Caco-2 (cell line): Measurements from ENCODE around the gene SEMA3F. TPM values are rescaled to one million over a fixed set of nuclear protein-coding genes. Genes with fewer than 3 reads are reported as not detected.

ENCODE experiments used
- BruUV-seq: library from RNA; stranded (reverse); fragments of 400-500 nt; replicated peaks from 2 replicates; lab custom pipeline; 2021; lab: Mats Ljungman, UMichigan
- CTCF ChIA-PET: fragments of 300-600 bp; sonication (Branson Sonifier 250); formaldehyde crosslinking; loops from one replicate; lab custom pipeline; 2022; ENCODE audit warnings: antibody characterized with exemption; lab: Charles Lee
- POLR2A ChIA-PET: fragments of 300-600 bp; sonication (Branson Sonifier 250); formaldehyde crosslinking; loops from one replicate; lab custom pipeline; 2022; ENCODE audit warnings: antibody characterized with exemption; lab: Charles Lee
- DNase-seq, 2 experiments: peaks; one replicate each; pipeline versions ENCODE4 v3.0.0 to v3.0.0-alpha.2; 2020 to 2022
- H3K27me3 ChIP-seq: replicated peaks from 2 replicates; pipeline ENCODE4 v1.6.0; 2011; ENCODE audit warnings: low read length; ENCODE audit not compliant: control insufficient read depth, insufficient read depth
- H3K36me3 ChIP-seq: 2 replicates; pipeline ENCODE4 v1.5.1; 2011; ENCODE audit warnings: low read length; ENCODE audit not compliant: control insufficient read depth, insufficient read depth
- H3K4me1 ChIP-seq: fragments of 250-450 bp; sonication (Bioruptor Pico); 2 replicates; pipeline ENCODE4 v1.5.1; 2020; ENCODE audit warnings: mild to moderate bottlenecking
- H3K4me3 ChIP-seq: 2 replicates; pipeline ENCODE4 v1.5.1; 2011; ENCODE audit warnings: low read depth, mild to moderate bottlenecking, control low read depth, low read length
- H3K9me3 ChIP-seq: fragments of 250-450 bp; sonication (Bioruptor Pico); 2 replicates; pipeline ENCODE4 v1.5.1; 2020; ENCODE audit warnings: mild to moderate bottlenecking, moderate library complexity
- H3K27ac Mint-ChIP-seq: one replicate; pipeline ENCODE4 v1.8.0; 2022; ENCODE audit warnings: mixed read lengths; ENCODE audit not compliant: unreplicated experiment
- H3K27me3 Mint-ChIP-seq: one replicate; pipeline ENCODE4 v1.8.0; 2022; ENCODE audit warnings: mixed read lengths; ENCODE audit not compliant: insufficient read depth, unreplicated experiment
- H3K36me3 Mint-ChIP-seq: one replicate; pipeline ENCODE4 v1.8.0; 2022; ENCODE audit warnings: mild to moderate bottlenecking, mixed read lengths; ENCODE audit not compliant: insufficient read depth, unreplicated experiment
- H3K4me1 Mint-ChIP-seq: one replicate; pipeline ENCODE4 v1.8.0; 2022; ENCODE audit warnings: low read depth, mixed read lengths; ENCODE audit not compliant: unreplicated experiment
- H3K4me3 Mint-ChIP-seq: one replicate; pipeline ENCODE4 v1.8.0; 2022; ENCODE audit warnings: mild to moderate bottlenecking, moderate library complexity, mixed read lengths; ENCODE audit not compliant: unreplicated experiment
- H3K9me3 Mint-ChIP-seq: one replicate; pipeline ENCODE4 v1.8.0; 2022; ENCODE audit warnings: mixed read lengths; ENCODE audit not compliant: unreplicated experiment
- CTCF ChIP-seq, 2 experiments: fragments of 200-600 bp in 1 of 2; IDR thresholded peaks; 1 replicate in 1 of 2; 2 replicates in 1 of 2; pipeline versions ENCODE4 v1.5.1 to v1.8.0; 2011 to 2022; ENCODE audit warnings: antibody characterized with exemption in 1 of 2, control low read depth in 1 of 2, inconsistent platforms in 1 of 2, low read depth in 1 of 2, low read length in 1 of 2, mild to moderate bottlenecking in 1 of 2, moderate library complexity in 1 of 2; ENCODE audit not compliant: insufficient read depth in 1 of 2, severe bottlenecking in 1 of 2, unreplicated experiment in 1 of 2
- intact Hi-C: fragments of 100-400 bp; cut with micrococcal nuclease; formaldehyde crosslinking; loops from one replicate; pipeline ENCODE4 v1.10.0; 2022; ENCODE audit not compliant: unreplicated experiment
- total RNA-seq: library from RNA; stranded (reverse); gene quantifications from 2 replicates; pipeline ENCODE4 v1.2.3, GENCODE V29; 2022

SEMA3F gene
- total RNA-seq, 1 experiment from 2014 or later, result 16.5 TPM

GRCh38 chr3:50132421-50133282 lies 22.5 kb upstream of the SEMA3F start:
- CTCF ChIA-PET, result interaction anchor here (1.2 kb wide), 1 partner anchor 11 kb away, joined by 3 read pairs; no protein-coding TSS in a partner anchor
- Mint-ChIP-seq H3K4me1 (no peaks in the 10 kb centered on the region), H3K4me3 (no peak overlapping the region), H3K27me3 (no peaks in the 10 kb centered on the region), H3K36me3 (peaks cover 8% of the 10 kb centered on the region), H3K9me3 (no peaks in the 10 kb centered on the region), H3K27ac (no peak overlapping the region)
- POLR2A ChIA-PET, result no interaction called here
- H3K4me1 ChIP-seq, result peaks cover 10% of the 10 kb centered on the region
- no peak for DNase-seq
- intact Hi-C loops, result no loop called here
- no peak for TF ChIP-seq CTCF (IDR thresholded peaks at IDR 0.05; ENCODE audit: insufficient read depth in 1 of 2, low read depth in 1 of 2, low read length in 1 of 2, severe bottlenecking in 1 of 2, unreplicated experiment in 1 of 2)
- BruUV-seq, result no TSS peak
- H3K4me3 ChIP-seq, result no peak overlapping the region
- H3K27me3 ChIP-seq, result no peaks in the 10 kb centered on the region
- no peaks in the 10 kb centered on the region for H3K9me3 ChIP-seq
- no peaks in the 10 kb centered on the region for H3K36me3 ChIP-seq

GRCh38 chr3:50133283-50133615 lies 21.9 kb upstream of the SEMA3F start:
- ChIA-PET POLR2A (no interaction called here), CTCF (interaction anchor here (1.2 kb wide), 1 partner anchor 12 kb away, joined by 3 read pairs; no protein-coding TSS in a partner anchor)
- BruUV-seq, result no TSS peak
- no peak for DNase-seq
- no peak overlapping the region for H3K27ac Mint-ChIP-seq
- Histone ChIP-seq H3K27me3 (no peaks in the 10 kb centered on the region), H3K9me3 (no peaks in the 10 kb centered on the region), H3K36me3 (no peaks in the 10 kb centered on the region), H3K4me3 (no peak overlapping the region), H3K4me1 (0 out of 2 replicates have a peak, but pooled peaks cover 5% of the 10 kb centered on the region)
- intact Hi-C loops, result no loop called here
- TF ChIP-seq CTCF (IDR thresholded peaks at IDR 0.05; ENCODE audit: insufficient read depth in 1 of 2, low read depth in 1 of 2, low read length in 1 of 2, severe bottlenecking in 1 of 2, unreplicated experiment in 1 of 2), result no peak
- no peak overlapping the region for H3K4me3 Mint-ChIP-seq
- peaks cover 8% of the 10 kb centered on the region for H3K36me3 Mint-ChIP-seq
- H3K4me1 Mint-ChIP-seq, result no peaks in the 10 kb centered on the region
- no peaks in the 10 kb centered on the region for H3K27me3 Mint-ChIP-seq
- H3K9me3 Mint-ChIP-seq, result no peaks in the 10 kb centered on the region

GRCh38 chr3:50134367-50134766 lies 20.8 kb upstream of the SEMA3F start:
- H3K4me1 ChIP-seq, result 0 out of 2 replicates have a peak, but pooled peaks cover 5% of the 10 kb centered on the region
- no peak overlapping the region for H3K4me3 ChIP-seq
- H3K9me3 ChIP-seq, result no peaks in the 10 kb centered on the region
- no peak for DNase-seq
- no peak for TF ChIP-seq CTCF (IDR thresholded peaks at IDR 0.05; ENCODE audit: insufficient read depth in 1 of 2, low read depth in 1 of 2, low read length in 1 of 2, severe bottlenecking in 1 of 2, unreplicated experiment in 1 of 2)
- CTCF ChIA-PET, result interaction anchor here (1.0 kb wide), 1 partner anchor 145 kb away, joined by 4 read pairs; no protein-coding TSS in a partner anchor
- peaks cover 8% of the 10 kb centered on the region for H3K36me3 Mint-ChIP-seq
- no peaks in the 10 kb centered on the region for H3K4me1 Mint-ChIP-seq
- BruUV-seq, result no TSS peak
- H3K27me3 ChIP-seq, result no peaks in the 10 kb centered on the region
- no peaks in the 10 kb centered on the region for H3K27me3 Mint-ChIP-seq
- no peaks in the 10 kb centered on the region for H3K9me3 Mint-ChIP-seq
- intact Hi-C loops, result no loop called here
- no peak overlapping the region for H3K27ac Mint-ChIP-seq
- H3K4me3 Mint-ChIP-seq, result no peak overlapping the region
- no peaks in the 10 kb centered on the region for H3K36me3 ChIP-seq
- POLR2A ChIA-PET, result no interaction called here
